Nephron progenitor cell (in vitro differentiated cells): ENCODE measurements around the gene UTP20.

Source experiments
- DNase-seq: peaks from one replicate; pipeline ENCODE4 v3.0.0; 2021
- H3K27ac Mint-ChIP-seq: 2 replicates; pipeline ENCODE4 v1.8.0; 2021; ENCODE audit warnings: mild to moderate bottlenecking, moderate library complexity, mixed read lengths
- H3K27me3 Mint-ChIP-seq: 2 replicates; pipeline ENCODE4 v1.8.0; 2021; ENCODE audit warnings: mild to moderate bottlenecking, low read depth, mixed read lengths; ENCODE audit not compliant: poor library complexity
- H3K36me3 Mint-ChIP-seq: 2 replicates; pipeline ENCODE4 v1.8.0; 2021; ENCODE audit warnings: low read depth, mixed read lengths
- H3K4me1 Mint-ChIP-seq: 2 replicates; pipeline ENCODE4 v1.8.0; 2021; ENCODE audit warnings: mixed read lengths
- H3K4me3 Mint-ChIP-seq: 2 replicates; pipeline ENCODE4 v1.8.0; 2021; ENCODE audit warnings: mild to moderate bottlenecking, moderate library complexity, mixed read lengths
- H3K9me3 Mint-ChIP-seq: 2 replicates; pipeline ENCODE4 v1.8.0; 2021; ENCODE audit warnings: mild to moderate bottlenecking, moderate library complexity, mixed read lengths
- TF ChIP-seq, protein P1 (sequence below): fragments of 200-600 bp; sonication (generic); IDR thresholded peaks from 2 replicates; pipeline ENCODE4 v1.5.0; 2021; ENCODE audit warnings: antibody characterized with exemption

UTP20 gene

DNA sequence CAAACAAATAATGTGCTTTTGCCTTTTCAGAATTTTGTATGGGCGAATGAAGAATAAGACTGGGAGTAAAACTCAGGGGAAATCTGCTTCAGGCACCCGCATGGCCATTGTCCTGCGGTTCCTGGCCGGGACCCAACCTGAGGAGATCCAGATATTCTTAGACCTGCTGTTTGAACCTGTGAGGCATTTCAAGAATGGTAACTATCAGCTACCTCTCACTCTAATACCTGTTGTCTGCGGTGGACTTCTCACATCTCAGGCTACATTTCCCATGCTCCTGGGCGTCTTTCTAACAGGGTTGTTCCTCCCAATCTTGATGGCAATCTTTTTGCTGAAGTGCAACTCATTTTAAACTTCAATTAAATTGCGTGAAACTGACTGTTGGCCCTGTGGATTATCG, 47.1 kb downstream of the UTP20 start:
- Mint-ChIP-seq H3K27me3 (no peaks in the 10 kb centered on the region), H3K27ac (no peak overlapping the region), H3K4me1 (no peaks in the 10 kb centered on the region), H3K9me3 (no peaks in the 10 kb centered on the region), H3K36me3 (peaks cover 19% of the 10 kb centered on the region), H3K4me3 (no peak overlapping the region)
- TF ChIP-seq, protein P1, sequence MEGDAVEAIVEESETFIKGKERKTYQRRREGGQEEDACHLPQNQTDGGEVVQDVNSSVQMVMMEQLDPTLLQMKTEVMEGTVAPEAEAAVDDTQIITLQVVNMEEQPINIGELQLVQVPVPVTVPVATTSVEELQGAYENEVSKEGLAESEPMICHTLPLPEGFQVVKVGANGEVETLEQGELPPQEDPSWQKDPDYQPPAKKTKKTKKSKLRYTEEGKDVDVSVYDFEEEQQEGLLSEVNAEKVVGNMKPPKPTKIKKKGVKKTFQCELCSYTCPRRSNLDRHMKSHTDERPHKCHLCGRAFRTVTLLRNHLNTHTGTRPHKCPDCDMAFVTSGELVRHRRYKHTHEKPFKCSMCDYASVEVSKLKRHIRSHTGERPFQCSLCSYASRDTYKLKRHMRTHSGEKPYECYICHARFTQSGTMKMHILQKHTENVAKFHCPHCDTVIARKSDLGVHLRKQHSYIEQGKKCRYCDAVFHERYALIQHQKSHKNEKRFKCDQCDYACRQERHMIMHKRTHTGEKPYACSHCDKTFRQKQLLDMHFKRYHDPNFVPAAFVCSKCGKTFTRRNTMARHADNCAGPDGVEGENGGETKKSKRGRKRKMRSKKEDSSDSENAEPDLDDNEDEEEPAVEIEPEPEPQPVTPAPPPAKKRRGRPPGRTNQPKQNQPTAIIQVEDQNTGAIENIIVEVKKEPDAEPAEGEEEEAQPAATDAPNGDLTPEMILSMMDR: no peak
- DNase-seq: no peak

DNA sequence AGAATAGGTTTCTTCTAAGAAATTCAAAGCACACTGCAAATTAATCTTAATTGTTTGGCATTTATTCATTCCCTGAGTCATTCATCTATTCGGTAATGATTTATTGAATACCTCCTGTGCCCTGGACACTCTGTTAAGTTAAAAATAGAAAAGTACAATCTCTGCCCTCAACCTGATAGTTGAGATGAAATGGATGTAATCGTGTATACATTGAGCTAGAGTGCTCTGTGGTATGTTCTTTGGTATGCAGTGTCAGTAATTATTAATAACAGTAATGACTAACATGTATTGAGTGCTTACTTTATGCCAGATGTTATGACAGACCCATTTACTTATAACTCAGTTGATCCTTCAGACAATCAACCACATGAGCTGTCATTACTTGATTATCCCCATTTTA, 47.6 kb downstream of the UTP20 start:
- Mint-ChIP-seq H3K4me1 (no peaks in the 10 kb centered on the region), H3K27ac (no peak overlapping the region), H3K4me3 (no peak overlapping the region), H3K9me3 (no peaks in the 10 kb centered on the region), H3K36me3 (peaks cover 19% of the 10 kb centered on the region), H3K27me3 (no peaks in the 10 kb centered on the region)
- TF ChIP-seq, protein P1: no peak
- no peak for DNase-seq

DNA sequence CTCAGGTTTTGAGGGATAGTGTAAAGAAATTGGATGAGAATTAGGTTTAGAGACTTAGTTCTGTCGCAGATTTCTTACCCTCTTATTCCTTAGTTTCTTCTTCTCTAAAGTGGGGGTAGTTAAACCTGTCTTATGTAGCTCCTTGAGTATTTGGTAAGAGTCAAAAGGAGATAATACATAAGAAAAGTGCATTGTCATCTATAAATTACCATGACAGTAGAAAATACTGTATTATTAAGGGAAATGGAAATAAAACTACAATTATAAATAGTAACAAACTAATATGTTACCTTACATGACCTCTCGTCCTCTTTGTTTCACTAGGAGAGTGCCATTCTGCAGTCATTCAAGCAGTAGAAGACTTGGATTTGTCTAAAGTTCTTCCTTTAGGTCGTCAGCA, 49.0 kb downstream of the UTP20 start:
- H3K27me3 Mint-ChIP-seq: no peaks in the 10 kb centered on the region
- H3K36me3 Mint-ChIP-seq: peaks cover 27% of the 10 kb centered on the region
- no peaks in the 10 kb centered on the region for H3K9me3 Mint-ChIP-seq
- no peak overlapping the region for H3K4me3 Mint-ChIP-seq
- H3K27ac Mint-ChIP-seq: no peak overlapping the region
- TF ChIP-seq, protein P1: no peak
- no peak for DNase-seq
- no peaks in the 10 kb centered on the region for H3K4me1 Mint-ChIP-seq

DNA sequence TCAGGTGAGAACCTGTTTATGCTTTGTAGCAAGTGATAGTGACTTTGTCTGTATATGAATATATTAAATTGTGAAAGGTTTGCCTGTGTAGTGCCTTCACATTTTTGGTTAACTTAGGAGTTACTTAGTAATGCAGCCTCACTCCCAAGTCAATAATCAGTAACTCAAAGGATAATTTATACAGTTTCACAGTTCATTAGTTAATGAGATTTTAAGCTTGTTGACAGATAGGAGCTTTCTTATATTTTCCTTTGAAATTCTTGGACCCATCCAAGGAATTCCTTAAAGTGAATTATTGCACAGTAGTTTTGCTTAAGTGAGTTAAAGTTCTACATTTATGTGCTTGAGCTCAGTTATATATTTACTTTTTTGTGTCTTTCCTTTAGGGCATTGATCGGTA, 50.7 kb downstream of the UTP20 start:
- H3K27ac Mint-ChIP-seq: no peak overlapping the region
- H3K4me1 Mint-ChIP-seq: no peaks in the 10 kb centered on the region
- no peaks in the 10 kb centered on the region for H3K9me3 Mint-ChIP-seq
- H3K27me3 Mint-ChIP-seq: no peaks in the 10 kb centered on the region
- DNase-seq: no peak
- no peak overlapping the region for H3K4me3 Mint-ChIP-seq
- H3K36me3 Mint-ChIP-seq: peaks cover 32% of the 10 kb centered on the region
- TF ChIP-seq, protein P1: no peak

DNA sequence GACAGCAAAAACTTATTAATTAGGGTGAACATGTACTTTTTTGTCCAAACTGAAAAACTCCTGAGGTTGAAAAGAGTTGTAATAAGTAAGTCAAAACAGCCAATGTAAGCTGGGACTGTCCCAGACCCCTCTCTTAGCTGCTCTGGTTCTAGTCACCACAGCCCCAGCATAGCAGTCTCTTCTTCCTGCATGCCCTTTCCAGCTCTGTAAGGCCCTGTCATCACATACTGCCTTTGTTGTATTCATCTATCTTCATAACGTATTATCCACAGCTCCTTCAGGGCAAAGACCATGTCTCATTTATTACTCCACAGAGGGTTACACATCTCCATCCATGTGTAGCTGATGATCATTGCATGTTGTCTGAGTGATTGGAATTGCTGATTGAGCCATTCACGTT, 56.5 kb downstream of the UTP20 start:
- H3K9me3 Mint-ChIP-seq: no peaks in the 10 kb centered on the region
- TF ChIP-seq, protein P1: no peak
- H3K36me3 Mint-ChIP-seq: peaks cover 27% of the 10 kb centered on the region
- no peaks in the 10 kb centered on the region for H3K4me1 Mint-ChIP-seq
- no peak overlapping the region for H3K27ac Mint-ChIP-seq
- no peaks in the 10 kb centered on the region for H3K27me3 Mint-ChIP-seq
- no peak for DNase-seq
- no peak overlapping the region for H3K4me3 Mint-ChIP-seq

DNA sequence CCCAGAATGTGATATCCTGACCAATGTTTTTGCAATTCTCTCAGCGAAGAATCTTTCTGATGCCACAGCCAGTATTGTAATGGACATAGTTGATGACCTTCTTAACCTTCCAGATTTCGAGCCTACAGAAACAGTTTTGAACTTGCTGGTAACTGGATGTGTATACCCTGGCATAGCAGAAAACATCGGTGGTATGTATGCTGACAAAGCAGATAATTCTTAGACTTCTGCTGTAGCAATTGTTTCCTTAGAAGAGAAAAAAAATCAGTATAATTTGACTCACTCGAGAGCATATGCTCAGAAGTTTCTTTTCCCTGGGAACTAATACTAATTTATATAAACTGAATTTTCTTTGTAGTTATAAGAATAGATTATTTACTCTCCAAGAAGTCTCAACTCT, 58.2 kb downstream of the UTP20 start:
- H3K4me1 Mint-ChIP-seq: no peaks in the 10 kb centered on the region
- peaks cover 25% of the 10 kb centered on the region for H3K36me3 Mint-ChIP-seq
- H3K27ac Mint-ChIP-seq: no peak overlapping the region
- no peak overlapping the region for H3K4me3 Mint-ChIP-seq
- H3K27me3 Mint-ChIP-seq: no peaks in the 10 kb centered on the region
- DNase-seq: no peak
- TF ChIP-seq, protein P1: no peak
- H3K9me3 Mint-ChIP-seq: no peaks in the 10 kb centered on the region
